Stimulated activated naive CD8-positive, alpha-beta T cell treated with anti-CD3 and anti-CD28 coated beads, Interleukin-15, amount 100 ng/mL, for 72 hours (primary cell): ENCODE measurements around the gene PPP2R3A.
A peak's percentile ranks its signal among the peaks of the same experiment; 100 is the strongest.

ENCODE experiments used
- ATAC-seq: fragments of 150-1000 bp; cut with Tn5 transposase; 2 replicates; pipeline ENCODE4 v1.10.0; 2021; ENCODE audit warnings: mild to moderate bottlenecking, moderate library complexity
- DNase-seq, 2 donors: peaks; one replicate each; pipeline ENCODE4 v3.0.0; 2021 to 2022
- H3K27ac Mint-ChIP-seq, 2 donors: one replicate each; pipeline ENCODE4 v1.8.0; 2022; ENCODE audit warnings: mild to moderate bottlenecking in 2 of 2, mixed read lengths in 2 of 2, moderate library complexity in 2 of 2
- H3K27me3 Mint-ChIP-seq: one replicate; pipeline ENCODE4 v1.8.0; 2022; ENCODE audit warnings: mixed read lengths
- H3K4me1 Mint-ChIP-seq: one replicate; pipeline ENCODE4 v1.8.0; 2022; ENCODE audit warnings: mild to moderate bottlenecking, mixed read lengths
- H3K4me3 Mint-ChIP-seq, 2 donors: one replicate each; pipeline ENCODE4 v1.8.0; 2022; ENCODE audit warnings: mild to moderate bottlenecking in 2 of 2, mixed read lengths in 2 of 2, moderate library complexity in 1 of 2
- H3K9me3 Mint-ChIP-seq, 2 donors: one replicate each; pipeline ENCODE4 v1.8.0; 2022; ENCODE audit warnings: mixed read lengths in 2 of 2

Gene PPP2R3A

GRCh38 chr3:135964160-135964955, 1.2 kb upstream of the PPP2R3A start:
- Mint-ChIP-seq H3K4me3 (no peak overlapping the region), H3K27me3 (peaks cover 19% of the 10 kb centered on the region), H3K27ac (no peak overlapping the region), H3K9me3 (peaks cover 26 to 28% of the 10 kb centered on the region in 2 donors), H3K4me1 (peaks cover 14% of the 10 kb centered on the region)
- ATAC-seq: no peak
- no peak for DNase-seq

- DNase-seq (no peak), ATAC-seq (no peak)
- no peak overlapping the region for H3K27ac Mint-ChIP-seq
- H3K9me3 Mint-ChIP-seq: peaks cover 21 to 24% of the 10 kb centered on the region in 2 donors
- peaks cover 14% of the 10 kb centered on the region for H3K4me1 Mint-ChIP-seq
- H3K4me3 Mint-ChIP-seq: peak overlapping the region; percentile 74 to 85
- peaks cover 23% of the 10 kb centered on the region for H3K27me3 Mint-ChIP-seq
These were observed 411 bp upstream of the PPP2R3A start for GRCh38 chr3:135965129-135965505.

GRCh38 chr3:135966271-135966961, 888 bp downstream of the PPP2R3A start:
- Mint-ChIP-seq H3K4me1 (peaks cover 14% of the 10 kb centered on the region), H3K27ac (peak overlapping the region in 1 of 2 donors; percentile 64), H3K9me3 (peaks cover 8 to 11% of the 10 kb centered on the region in 2 donors), H3K4me3 (peak overlapping the region; percentile 81 to 85), H3K27me3 (peaks cover 30% of the 10 kb centered on the region)
- ATAC-seq (no peak), DNase-seq (no peak)

- Mint-ChIP-seq H3K4me1 (peaks cover 14% of the 10 kb centered on the region), H3K27me3 (peaks cover 30% of the 10 kb centered on the region), H3K27ac (no peak overlapping the region), H3K9me3 (peaks cover 4 to 6% of the 10 kb centered on the region in 2 donors), H3K4me3 (peak overlapping the region; percentile 67 to 85)
- ATAC-seq (no peak), DNase-seq (no peak)
These were observed 1.4 kb downstream of the PPP2R3A start for GRCh38 chr3:135966962-135967274.

GRCh38 chr3:135967867-135968266, 2.3 kb downstream of the PPP2R3A start:
- Mint-ChIP-seq H3K27me3 (peaks cover 30% of the 10 kb centered on the region), H3K27ac (no peak overlapping the region), H3K9me3 (no peaks in the 10 kb centered on the region), H3K4me1 (peaks cover 14% of the 10 kb centered on the region), H3K4me3 (no peak overlapping the region)
- ATAC-seq (no peak), DNase-seq (no peak)

GRCh38 chr3:135970506-135971116, 5.1 kb downstream of the PPP2R3A start:
- Mint-ChIP-seq H3K27me3 (peaks cover 30% of the 10 kb centered on the region), H3K4me3 (no peak overlapping the region), H3K9me3 (no peaks in the 10 kb centered on the region), H3K27ac (no peak overlapping the region), H3K4me1 (peaks cover 14% of the 10 kb centered on the region)
- ATAC-seq (no peak), DNase-seq (no peak)

- Mint-ChIP-seq H3K27ac (no peak overlapping the region), H3K4me3 (no peak overlapping the region), H3K27me3 (peaks cover 10% of the 10 kb centered on the region), H3K4me1 (no peaks in the 10 kb centered on the region), H3K9me3 (no peaks in the 10 kb centered on the region)
- ATAC-seq (no peak), DNase-seq (no peak)
These were observed 8.3 kb downstream of the PPP2R3A start for GRCh38 chr3:135973841-135974240.

- Mint-ChIP-seq H3K4me3 (no peak overlapping the region), H3K27me3 (peaks cover 7% of the 10 kb centered on the region), H3K9me3 (no peaks in the 10 kb centered on the region), H3K27ac (no peak overlapping the region), H3K4me1 (no peaks in the 10 kb centered on the region)
- no peak for DNase-seq
- ATAC-seq: no peak
These were observed 9.5 kb downstream of the PPP2R3A start for GRCh38 chr3:135975053-135975452.

- no peaks in the 10 kb centered on the region for H3K9me3 Mint-ChIP-seq
- H3K27me3 Mint-ChIP-seq: peaks cover 2% of the 10 kb centered on the region
- no peaks in the 10 kb centered on the region for H3K4me1 Mint-ChIP-seq
- DNase-seq: no peak
- no peak for ATAC-seq
- H3K27ac Mint-ChIP-seq: no peak overlapping the region
- no peak overlapping the region for H3K4me3 Mint-ChIP-seq
These were observed 10.0 kb downstream of the PPP2R3A start for GRCh38 chr3:135975536-135975935.

GRCh38 chr3:135980343-135980742, 14.8 kb downstream of the PPP2R3A start:
- no peak for DNase-seq
- Mint-ChIP-seq H3K9me3 (no peaks in the 10 kb centered on the region), H3K27ac (no peak overlapping the region), H3K4me3 (no peak overlapping the region), H3K27me3 (peaks cover 7% of the 10 kb centered on the region), H3K4me1 (no peaks in the 10 kb centered on the region)
- ATAC-seq: no peak

GRCh38 chr3:135981701-135982403, 16.3 kb downstream of the PPP2R3A start:
- H3K9me3 Mint-ChIP-seq: no peaks in the 10 kb centered on the region
- DNase-seq (no peak), ATAC-seq (no peak)
- no peak overlapping the region for H3K4me3 Mint-ChIP-seq
- H3K27ac Mint-ChIP-seq: no peak overlapping the region
- H3K27me3 Mint-ChIP-seq: peaks cover 7% of the 10 kb centered on the region
- no peaks in the 10 kb centered on the region for H3K4me1 Mint-ChIP-seq

GRCh38 chr3:135982404-135982761, 16.9 kb downstream of the PPP2R3A start:
- Mint-ChIP-seq H3K27ac (no peak overlapping the region), H3K9me3 (no peaks in the 10 kb centered on the region), H3K27me3 (peaks cover 7% of the 10 kb centered on the region), H3K4me3 (no peak overlapping the region), H3K4me1 (no peaks in the 10 kb centered on the region)
- ATAC-seq (no peak), DNase-seq (no peak)

GRCh38 chr3:135982922-135983581, 17.5 kb downstream of the PPP2R3A start:
- no peak for ATAC-seq
- no peak overlapping the region for H3K4me3 Mint-ChIP-seq
- H3K27ac Mint-ChIP-seq: no peak overlapping the region
- peaks cover 7% of the 10 kb centered on the region for H3K27me3 Mint-ChIP-seq
- H3K4me1 Mint-ChIP-seq: no peaks in the 10 kb centered on the region
- no peak for DNase-seq
- H3K9me3 Mint-ChIP-seq: no peaks in the 10 kb centered on the region

GRCh38 chr3:135987661-135988060, 22.1 kb downstream of the PPP2R3A start:
- Mint-ChIP-seq H3K4me3 (no peak overlapping the region), H3K27ac (no peak overlapping the region), H3K27me3 (peaks cover 14% of the 10 kb centered on the region), H3K4me1 (peaks cover 11% of the 10 kb centered on the region), H3K9me3 (no peaks in the 10 kb centered on the region)
- DNase-seq (no peak), ATAC-seq (no peak)

- no peak overlapping the region for H3K27ac Mint-ChIP-seq
- no peak for DNase-seq
- peaks cover 7% of the 10 kb centered on the region for H3K27me3 Mint-ChIP-seq
- no peak overlapping the region for H3K4me3 Mint-ChIP-seq
- ATAC-seq: no peak
- no peaks in the 10 kb centered on the region for H3K9me3 Mint-ChIP-seq
- H3K4me1 Mint-ChIP-seq: peaks cover 11% of the 10 kb centered on the region
These were observed 23.7 kb downstream of the PPP2R3A start for GRCh38 chr3:135989242-135989641.
